Omental fat pad (tissue), 4 donors: ENCODE results near the gene RAB4A. TPM values are rescaled to one million over a fixed set of nuclear protein-coding genes. Genes with fewer than 3 reads are reported as not detected.
"Not testable (repeated sequence)": the region's sequence is repeated elsewhere in the genome, so short reads cannot be mapped to it uniquely, and the experiment has no call there.

Experiments used
- ATAC-seq: fragments of 150-250 bp; one replicate; pipeline ENCODE4 v1.9.1; 2016; ENCODE audit warnings: mild to moderate bottlenecking, moderate library complexity; ENCODE audit not compliant: low FRiP score
- DNase-seq: peaks from one replicate; pipeline ENCODE4 v3.0.0-alpha.2; 2019; ENCODE audit warnings: low spot score
- total RNA-seq, 4 donors: library from RNA; depleted of rRNA; stranded (reverse); fragments of >200 nt; gene quantifications; one replicate each; pipeline ENCODE4 v1.1.0, GENCODE V29; 2016
- TF ChIP-seq, protein P1 (sequence below), 3 donors: fragments of 450-650 bp; IDR thresholded peaks; one replicate each; pipeline ENCODE4 v1.5.1; 2016 to 2017; ENCODE audit warnings: antibody characterized with exemption in 3 of 3, mild to moderate bottlenecking in 3 of 3, moderate library complexity in 2 of 3

Gene RAB4A
- total RNA-seq, 4 donors from 2014 or later = 20.5 to 30.9 (median 30.0) TPM

DNA sequence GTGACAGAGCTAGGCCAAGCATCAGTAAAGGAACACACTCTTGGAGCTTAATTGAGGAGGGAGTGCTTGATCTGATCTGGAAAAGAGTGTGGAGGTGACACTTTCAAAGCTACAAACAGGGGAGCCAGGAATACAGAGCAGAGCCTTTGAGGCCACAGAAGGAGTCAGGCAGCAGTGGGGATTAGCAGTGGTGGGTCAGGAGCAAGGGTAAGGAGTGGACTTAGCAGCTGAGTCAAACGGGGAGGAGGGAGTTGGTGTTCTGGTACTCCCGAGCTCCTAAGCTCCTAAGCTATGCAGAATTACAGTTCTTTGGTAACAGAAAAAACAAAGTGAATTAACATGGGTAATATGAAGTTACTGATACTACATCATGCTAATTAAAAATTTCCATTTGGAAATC lies 14.5 kb downstream of the RAB4A start:
- DNase-seq = no peak
- TF ChIP-seq, protein P1, sequence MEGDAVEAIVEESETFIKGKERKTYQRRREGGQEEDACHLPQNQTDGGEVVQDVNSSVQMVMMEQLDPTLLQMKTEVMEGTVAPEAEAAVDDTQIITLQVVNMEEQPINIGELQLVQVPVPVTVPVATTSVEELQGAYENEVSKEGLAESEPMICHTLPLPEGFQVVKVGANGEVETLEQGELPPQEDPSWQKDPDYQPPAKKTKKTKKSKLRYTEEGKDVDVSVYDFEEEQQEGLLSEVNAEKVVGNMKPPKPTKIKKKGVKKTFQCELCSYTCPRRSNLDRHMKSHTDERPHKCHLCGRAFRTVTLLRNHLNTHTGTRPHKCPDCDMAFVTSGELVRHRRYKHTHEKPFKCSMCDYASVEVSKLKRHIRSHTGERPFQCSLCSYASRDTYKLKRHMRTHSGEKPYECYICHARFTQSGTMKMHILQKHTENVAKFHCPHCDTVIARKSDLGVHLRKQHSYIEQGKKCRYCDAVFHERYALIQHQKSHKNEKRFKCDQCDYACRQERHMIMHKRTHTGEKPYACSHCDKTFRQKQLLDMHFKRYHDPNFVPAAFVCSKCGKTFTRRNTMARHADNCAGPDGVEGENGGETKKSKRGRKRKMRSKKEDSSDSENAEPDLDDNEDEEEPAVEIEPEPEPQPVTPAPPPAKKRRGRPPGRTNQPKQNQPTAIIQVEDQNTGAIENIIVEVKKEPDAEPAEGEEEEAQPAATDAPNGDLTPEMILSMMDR (IDR thresholded peaks at IDR 0.05) = no peak
- no peak for ATAC-seq

DNA sequence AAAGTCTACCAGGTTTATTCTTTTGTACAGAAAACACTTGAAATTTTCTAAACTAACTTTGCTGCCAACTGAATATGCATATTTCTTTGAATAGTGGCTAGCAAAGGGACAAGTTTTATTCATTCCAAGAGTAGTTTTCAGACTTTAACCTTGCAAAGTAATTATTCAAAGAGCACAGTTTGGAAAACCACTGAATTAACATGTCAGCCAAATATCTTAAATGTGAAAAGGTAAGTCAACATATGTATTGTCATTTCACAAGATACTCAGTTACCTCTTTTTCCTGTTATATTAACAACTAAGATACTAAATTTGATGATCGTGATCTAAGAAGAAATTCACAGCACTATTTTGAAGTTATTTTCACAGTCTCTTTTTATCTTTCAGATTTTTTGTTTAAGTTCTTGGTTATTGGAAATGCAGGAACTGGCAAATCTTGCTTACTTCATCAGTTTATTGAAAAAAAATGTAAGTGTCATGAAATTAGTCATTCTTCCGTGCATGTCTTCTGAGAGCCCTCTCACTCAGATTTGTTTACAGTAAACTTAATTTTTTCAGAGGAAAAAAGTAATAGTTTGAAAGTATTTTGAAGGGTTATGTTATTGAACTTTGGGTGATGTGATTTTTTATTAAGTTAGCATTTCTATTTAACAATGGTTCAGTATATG lies 15.3 kb downstream of the RAB4A start:
- DNase-seq = no peak
- TF ChIP-seq, protein P1 (IDR thresholded peaks at IDR 0.05) = no peak
- ATAC-seq = no peak

DNA sequence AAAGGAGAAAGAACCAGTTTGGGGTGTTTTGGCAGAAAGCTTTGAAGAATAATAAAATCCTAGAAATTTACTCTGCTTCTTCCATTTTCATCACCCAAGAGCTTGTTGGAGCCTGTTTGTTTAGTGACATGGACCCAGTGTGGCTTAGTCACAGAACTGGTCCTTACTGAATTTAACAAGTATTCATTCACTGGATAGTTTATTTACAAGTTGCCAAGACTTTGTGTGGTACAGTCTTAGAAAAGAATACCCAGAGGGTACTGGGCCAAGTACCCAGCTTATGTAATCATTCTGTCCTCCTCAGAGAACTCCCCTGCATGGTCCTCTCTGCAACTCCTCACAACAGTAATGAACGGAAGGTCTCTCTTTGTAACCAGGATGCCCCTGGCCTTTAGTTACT lies 16.4 kb downstream of the RAB4A start:
- no peak for ATAC-seq

DNA sequence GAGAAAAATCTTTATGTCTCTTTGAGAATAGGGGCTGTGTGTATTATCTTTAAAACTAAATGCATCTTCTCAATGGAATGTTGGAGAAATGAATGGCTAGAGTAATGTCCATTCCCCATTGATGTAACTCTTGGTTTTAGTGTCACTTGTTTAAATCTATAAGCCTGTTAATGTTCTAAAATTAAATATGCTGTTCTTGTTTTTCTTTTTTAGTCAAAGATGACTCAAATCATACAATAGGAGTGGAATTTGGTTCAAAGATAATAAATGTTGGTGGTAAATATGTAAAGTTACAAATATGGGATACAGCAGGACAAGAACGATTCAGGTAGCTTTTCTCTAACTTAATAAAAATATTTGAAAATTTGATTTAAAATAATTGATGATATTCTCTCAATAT lies 17.6 kb downstream of the RAB4A start:
- DNase-seq = no peak
- TF ChIP-seq, protein P1 (IDR thresholded peaks at IDR 0.05) = no peak
- no peak for ATAC-seq

More for the DNA sequence above, 16.4 kb downstream of the RAB4A start:
- TF ChIP-seq, protein P1 (IDR thresholded peaks at IDR 0.05) = no peak
- no peak for DNase-seq

DNA sequence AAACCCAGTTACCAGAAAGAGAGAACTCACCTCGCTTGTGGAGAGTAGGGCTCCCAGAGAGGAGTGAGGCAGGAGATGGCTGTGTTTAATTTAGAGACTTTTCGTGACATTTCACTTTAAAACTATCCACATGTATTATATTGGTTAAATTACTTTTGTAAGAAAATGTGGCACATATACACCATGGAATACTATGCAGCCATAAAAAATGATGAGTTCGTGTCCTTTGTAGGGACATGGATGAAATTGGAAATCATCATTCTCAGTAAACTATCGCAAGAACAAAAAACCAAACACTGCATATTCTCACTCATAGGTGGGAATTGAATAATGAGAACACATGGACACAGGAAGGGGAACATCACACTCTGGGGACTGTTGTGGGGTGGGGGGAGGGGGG lies 20.8 kb downstream of the RAB4A start:
- ATAC-seq = not testable (repeated sequence)

DNA sequence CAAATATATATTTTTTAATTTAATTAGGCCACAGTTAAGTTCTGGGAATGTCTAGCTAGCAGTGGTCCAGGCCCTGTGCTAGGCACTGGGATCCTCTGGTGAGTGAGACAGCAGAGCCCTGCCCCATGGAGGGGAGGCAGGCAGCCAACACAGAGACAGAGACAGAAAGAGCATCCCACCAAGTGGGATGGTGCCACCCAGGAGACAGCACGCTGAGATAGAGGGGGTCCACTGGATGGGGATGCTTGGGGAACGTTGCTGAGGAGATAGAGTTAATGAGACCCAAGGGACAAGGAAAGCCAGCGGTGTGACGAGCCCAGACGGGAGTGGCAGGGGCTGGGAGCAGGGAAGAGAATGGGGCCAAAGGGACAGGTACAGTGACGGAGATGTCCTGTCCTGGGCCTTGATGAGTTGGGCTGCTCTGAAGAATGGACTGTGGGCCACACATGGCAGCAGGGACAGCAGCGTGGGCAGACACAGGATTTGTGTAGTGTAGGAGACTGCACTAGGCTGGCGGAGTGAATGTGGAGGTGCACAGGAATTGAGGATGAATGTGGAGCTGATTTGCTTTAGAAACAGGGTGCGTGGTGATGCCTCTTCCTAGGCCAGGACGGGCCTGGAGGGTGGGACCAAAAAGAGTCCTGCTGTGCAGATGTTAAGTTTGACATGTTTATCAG lies 22.8 kb downstream of the RAB4A start:
- ATAC-seq (no peak), DNase-seq (no peak)
- TF ChIP-seq, protein P1 (IDR thresholded peaks at IDR 0.05) = no peak

More for the DNA sequence above, 20.8 kb downstream of the RAB4A start:
- not testable (repeated sequence) for DNase-seq

DNA sequence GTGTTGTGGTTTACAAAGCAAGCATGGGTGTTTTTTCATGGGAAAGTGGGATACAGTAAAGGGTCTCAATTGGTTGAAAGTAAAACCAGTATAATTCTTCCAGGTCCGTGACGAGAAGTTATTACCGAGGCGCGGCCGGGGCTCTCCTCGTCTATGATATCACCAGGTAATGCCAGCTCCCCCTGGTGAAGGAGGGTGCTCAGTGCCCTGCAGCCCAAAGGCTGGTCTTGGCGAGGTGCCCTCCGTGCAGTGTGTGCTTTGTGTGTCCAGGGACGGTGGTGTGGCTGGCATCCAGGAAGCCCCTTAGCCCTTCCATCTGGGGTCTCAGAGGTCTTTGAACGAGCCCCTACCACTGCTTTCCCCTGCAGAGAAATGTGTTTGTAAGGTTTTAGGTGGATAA lies 24.8 kb downstream of the RAB4A start:
- TF ChIP-seq, protein P1 (IDR thresholded peaks at IDR 0.05) = no peak
- DNase-seq (no peak), ATAC-seq (no peak)
